Glutamatergic neuron (in vitro differentiated cells): ENCODE data around the gene PDE1C. TPM values are rescaled to one million over a fixed set of nuclear protein-coding genes. Genes with fewer than 3 reads are reported as not detected.
A peak's percentile ranks its signal among the peaks of the same experiment; 100 is the strongest.

Experiments
- DNase-seq: peaks from one replicate; pipeline ENCODE4 v3.0.0; 2022
- H3K27ac Mint-ChIP-seq: one replicate; pipeline ENCODE4 v1.8.0; 2020; ENCODE audit warnings: mild to moderate bottlenecking, mixed read lengths, inconsistent platforms; ENCODE audit not compliant: unreplicated experiment
- H3K27me3 Mint-ChIP-seq: one replicate; pipeline ENCODE4 v1.8.0; 2020; ENCODE audit warnings: mild to moderate bottlenecking, moderate library complexity, mixed read lengths, inconsistent platforms; ENCODE audit not compliant: unreplicated experiment
- H3K36me3 Mint-ChIP-seq: one replicate; pipeline ENCODE4 v1.8.0; 2020; ENCODE audit warnings: mild to moderate bottlenecking, mixed read lengths, inconsistent platforms; ENCODE audit not compliant: unreplicated experiment
- H3K4me1 Mint-ChIP-seq: one replicate; pipeline ENCODE4 v1.8.0; 2020; ENCODE audit warnings: mild to moderate bottlenecking, low read depth, mixed read lengths, inconsistent platforms; ENCODE audit not compliant: unreplicated experiment
- H3K4me3 Mint-ChIP-seq: one replicate; pipeline ENCODE4 v1.8.0; 2020; ENCODE audit warnings: mild to moderate bottlenecking, mixed read lengths, inconsistent platforms; ENCODE audit not compliant: unreplicated experiment
- H3K9me3 Mint-ChIP-seq: one replicate; pipeline ENCODE4 v1.8.0; 2020; ENCODE audit warnings: mild to moderate bottlenecking, moderate library complexity, mixed read lengths, inconsistent platforms; ENCODE audit not compliant: unreplicated experiment
- CTCF ChIP-seq: fragments of 200-600 bp; sonication (generic); IDR thresholded peaks from one replicate; pipeline ENCODE4 v1.5.0; 2021; ENCODE audit not compliant: partially characterized antibody, unreplicated experiment
- total RNA-seq: library from RNA; stranded (reverse); fragmentation: NEBNext Ultra II Directional; extraction: Animal tissue kit (Norgen Biotek cat#: 25700); gene quantifications from one replicate; pipeline ENCODE4 v1.2.1, GENCODE V29; 2021; ENCODE audit not compliant: unreplicated experiment

The PDE1C gene
- total RNA-seq, 1 donor from 2014 or later = 3.3 TPM

- no peak for DNase-seq
- TF ChIP-seq CTCF = no peak
- Mint-ChIP-seq H3K27ac (no peak overlapping the region), H3K4me1 (no peaks in the 10 kb centered on the region), H3K27me3 (peaks cover 16% of the 10 kb centered on the region), H3K9me3 (peaks cover 24% of the 10 kb centered on the region), H3K36me3 (peaks cover 16% of the 10 kb centered on the region), H3K4me3 (no peak overlapping the region)
Observed at GRCh38 chr7:31716355-31716754, 353.9 kb downstream of the PDE1C start.

- peaks cover 32% of the 10 kb centered on the region for H3K9me3 Mint-ChIP-seq
- TF ChIP-seq CTCF = no peak
- peaks cover 20% of the 10 kb centered on the region for H3K36me3 Mint-ChIP-seq
- no peak for DNase-seq
- peaks cover 9% of the 10 kb centered on the region for H3K4me1 Mint-ChIP-seq
- H3K27ac Mint-ChIP-seq = no peak overlapping the region
- peaks cover 17% of the 10 kb centered on the region for H3K27me3 Mint-ChIP-seq
- no peak overlapping the region for H3K4me3 Mint-ChIP-seq
Observed at GRCh38 chr7:31710171-31710570, 360.0 kb downstream of the PDE1C start.

GRCh38 chr7:31707089-31707488 is 363.1 kb downstream of the PDE1C start:
- Mint-ChIP-seq H3K27me3 (peaks cover 16% of the 10 kb centered on the region), H3K4me1 (peaks cover 20% of the 10 kb centered on the region), H3K27ac (peak overlapping the region; percentile 73)

GRCh38 chr7:31705377-31705776 is 364.8 kb downstream of the PDE1C start:
- H3K4me1 Mint-ChIP-seq = peaks cover 26% of the 10 kb centered on the region
- no peak for DNase-seq
- peaks cover 21% of the 10 kb centered on the region for H3K36me3 Mint-ChIP-seq
- H3K4me3 Mint-ChIP-seq = peak overlapping the region; percentile 28
- peaks cover 16% of the 10 kb centered on the region for H3K9me3 Mint-ChIP-seq
- no peak for TF ChIP-seq CTCF
- H3K27me3 Mint-ChIP-seq = peaks cover 11% of the 10 kb centered on the region
- H3K27ac Mint-ChIP-seq = no peak overlapping the region

More at GRCh38 chr7:31707089-31707488, 363.1 kb downstream of the PDE1C start:
- H3K36me3 Mint-ChIP-seq = peaks cover 18% of the 10 kb centered on the region
- H3K9me3 Mint-ChIP-seq = peaks cover 18% of the 10 kb centered on the region
- no peak for DNase-seq
- TF ChIP-seq CTCF = no peak
- peak overlapping the region; percentile 42 for H3K4me3 Mint-ChIP-seq

- Mint-ChIP-seq H3K4me1 (peaks cover 49% of the 10 kb centered on the region), H3K27me3 (peaks cover 5% of the 10 kb centered on the region), H3K27ac (peak overlapping the region; percentile 39), H3K9me3 (peaks cover 16% of the 10 kb centered on the region), H3K4me3 (peak overlapping the region; percentile 42), H3K36me3 (peaks cover 46% of the 10 kb centered on the region)
- no peak for TF ChIP-seq CTCF
- DNase-seq = no peak
Observed at GRCh38 chr7:31702354-31702753, 367.9 kb downstream of the PDE1C start.
